K562 (cell line): ENCODE measurements around the gene CRYBG1. TPM values are rescaled to one million over a fixed set of nuclear protein-coding genes. Genes with fewer than 3 reads are reported as not detected.

Experiments
- ATAC-seq: fragments of 200-7000 bp; cut with Tn5 transposase; 3 replicates; pipeline ENCODE4 v1.9.1; 2020; ENCODE audit warnings: moderate library complexity
- BruUV-seq: library from RNA; stranded (reverse); fragments of 400-500 nt; replicated peaks from 2 replicates; lab custom pipeline; 2021; lab: Mats Ljungman, UMichigan
- CTCF ChIA-PET: fragments of 300-600 bp; formaldehyde crosslinking; extraction: SDS; loops from one replicate; lab custom pipeline; 2021; ENCODE audit warnings: low intra/inter-chr PET ratio; lab: Yijun Ruan, JAX
- POLR2A ChIA-PET: fragments of 300-600, 350-650 bp; sonication (Branson Sonifier 250); formaldehyde crosslinking; extraction: SDS; loops from one replicate; lab custom pipeline; 2021; ENCODE audit warnings: antibody characterized with exemption, inconsistent platforms; lab: Yijun Ruan, JAX
- DNase-seq, 4 experiments: peaks; one replicate each; pipeline versions ENCODE4 v3.0.0 to v3.0.0-alpha.2; 2011 to 2018; ENCODE audit warnings: low spot score in 3 of 4, mixed read lengths in 3 of 4; ENCODE audit errors: extremely low read depth in 1 of 4
- FAIRE-seq: peaks from 2 replicates; lab custom pipeline; 2011; peaks lifted over from hg19 to GRCh38; lab: Jason Lieb, UNC
- H2AFZ ChIP-seq: 2 replicates; pipeline ENCODE4 v1.6.0; 2011; ENCODE audit warnings: low read depth, low read length, control low read depth, inconsistent platforms
- H3K27ac ChIP-seq: fragments of 200-600 bp; 3 replicates; pipeline ENCODE4 v1.8.0; 2011; ENCODE audit warnings: low read depth, mild to moderate bottlenecking, control low read depth, inconsistent platforms, low read length, moderate library complexity, mixed read lengths; ENCODE audit errors: extremely low read depth
- H3K27me3 ChIP-seq, 2 experiments: fragments of 300-600 bp in 1 of 2; 2 replicates in 1 of 2; 3 replicates in 1 of 2; pipeline versions ENCODE4 v1.6.0 to v1.8.0; 2011; ENCODE audit warnings: inconsistent platforms in 2 of 2, low read length in 2 of 2, mild to moderate bottlenecking in 1 of 2, mixed read lengths in 1 of 2, moderate library complexity in 1 of 2; ENCODE audit not compliant: control insufficient read depth in 2 of 2, insufficient read depth in 2 of 2
- H3K36me3 ChIP-seq: fragments of 300-600 bp; 3 replicates; pipeline ENCODE4 v1.8.0; 2011; ENCODE audit warnings: mild to moderate bottlenecking, low read length, inconsistent platforms; ENCODE audit not compliant: control insufficient read depth, insufficient read depth
- H3K4me1 ChIP-seq, 2 experiments: fragments of 200-600 bp in 1 of 2; replicated peaks in 1 of 2; 2 replicates in 1 of 2; 3 replicates in 1 of 2; pipeline versions ENCODE4 v1.5.1 to v1.8.0; 2011; ENCODE audit warnings: inconsistent platforms in 2 of 2, low read length in 2 of 2, mild to moderate bottlenecking in 1 of 2, mixed read lengths in 1 of 2, moderate library complexity in 1 of 2; ENCODE audit not compliant: control insufficient read depth in 2 of 2, insufficient read depth in 2 of 2
- H3K4me2 ChIP-seq: 2 replicates; pipeline ENCODE4 v1.6.1; 2011; ENCODE audit warnings: low read length, control low read depth, inconsistent platforms, mixed read lengths; ENCODE audit not compliant: insufficient read depth
- H3K4me3 ChIP-seq: fragments of 200-600 bp; sonication (generic), shearing (Covaris generic); 2 replicates; pipeline ENCODE4 v1.5.1; 2016; ENCODE audit warnings: control low read depth, inconsistent platforms
- H3K79me2 ChIP-seq: fragments of 200-600 bp; 3 replicates; pipeline ENCODE4 v1.8.0; 2011; ENCODE audit warnings: low read length, inconsistent platforms; ENCODE audit not compliant: control insufficient read depth, insufficient read depth
- H3K9ac ChIP-seq, 2 experiments: 2 replicates each; pipeline versions ENCODE4 v1.6.0 to v1.6.1; 2011; ENCODE audit warnings: low read depth in 2 of 2, low read length in 2 of 2, control low read depth in 1 of 2, inconsistent platforms in 1 of 2, mild to moderate bottlenecking in 1 of 2, mixed read lengths in 1 of 2; ENCODE audit not compliant: insufficient read depth in 1 of 2
- H3K9me1 ChIP-seq: one replicate; pipeline ENCODE4 v1.6.0; 2011; ENCODE audit warnings: inconsistent platforms, mild to moderate bottlenecking, low read length, moderate library complexity; ENCODE audit not compliant: control insufficient read depth, insufficient read depth
- H3K9me3 ChIP-seq: replicated peaks from 2 replicates; pipeline ENCODE4 v1.5.1; 2011; ENCODE audit warnings: low read depth, low read length, inconsistent platforms; ENCODE audit not compliant: control insufficient read depth, insufficient read depth
- H4K20me1 ChIP-seq: replicated peaks from 2 replicates; pipeline ENCODE4 v1.6.1; 2011; ENCODE audit warnings: low read length, inconsistent platforms, mixed read lengths; ENCODE audit not compliant: control insufficient read depth, insufficient read depth
- CHD1 ChIP-seq: fragments of 200-600 bp; sonication (generic); IDR thresholded peaks from one replicate; pipeline ENCODE4 v1.6.1; 2012; ENCODE audit warnings: mild to moderate bottlenecking, moderate library complexity, low read length, inconsistent platforms
- FOXA3 ChIP-seq, 2 experiments: fragments of 450-650 bp in 1 of 2; sonication (generic) in 1 of 2; formaldehyde crosslinking; IDR thresholded peaks in 1 of 2; conservative IDR thresholded peaks in 1 of 2; 2 replicates each; pipeline versions ENCODE4 v1.4.0 to v1.8.0; 2020 to 2022; ENCODE audit warnings: mild to moderate bottlenecking in 2 of 2, missing genetic modification reagents in 1 of 2
- FOXK2 ChIP-seq, 2 experiments: fragments of 450-650 bp; IDR thresholded peaks in 1 of 2; conservative IDR thresholded peaks in 1 of 2; 2 replicates each; pipeline ENCODE4 v1.6.1; 2016; ENCODE audit warnings: low read depth in 2 of 2, mild to moderate bottlenecking in 1 of 2
- GTF3C2 ChIP-seq: IDR thresholded peaks from 3 replicates; pipeline ENCODE4 v1.6.1; 2011; ENCODE audit warnings: borderline replicate concordance, mild to moderate bottlenecking, moderate library complexity; ENCODE audit not compliant: insufficient read length; ENCODE audit errors: extremely low read depth
- RBM25 ChIP-seq: fragments of 200-400 bp; formaldehyde crosslinking; IDR thresholded peaks from 2 replicates; pipeline ENCODE4 v1.6.1; 2018; ENCODE audit warnings: low read length, low read depth, moderate library complexity; ENCODE audit not compliant: severe bottlenecking
- SRSF1 ChIP-seq: fragments of 200-400 bp; formaldehyde crosslinking; IDR thresholded peaks from 2 replicates; pipeline ENCODE4 v1.6.1; 2017; ENCODE audit warnings: mild to moderate bottlenecking, low read depth, low read length, moderate library complexity
- ZNF57 ChIP-seq: fragments of 450-650 bp; formaldehyde crosslinking; IDR thresholded peaks from 2 replicates; pipeline ENCODE4 v1.4.0; 2020; ENCODE audit warnings: mild to moderate bottlenecking, moderate library complexity
- WGBS: fragments of 100-300 bp; shearing (Covaris generic); methylation state at CpG from one replicate; pipeline ENCODE4 v1.1.6; 2016; ENCODE audit warnings: low coverage, mixed read lengths; ENCODE audit not compliant: insufficient coverage; ENCODE audit errors: missing lambda C conversion rate; 5-methylcytosine and 5-hydroxymethylcytosine counted together
- in situ Hi-C: fragments of 300-500 bp; cut with MboI; formaldehyde crosslinking; loops from 4 replicates; pipeline ENCODE4 v1.15.0; 2018; ENCODE audit warnings: inconsistent platforms, mixed read lengths
- intact Hi-C: fragments of 100-400 bp; cut with micrococcal nuclease; formaldehyde crosslinking; loops from 2 replicates; pipeline ENCODE4 v1.14.2; 2022
- polyA plus RNA-seq, 8 experiments: library from polyadenylated mRNA; depleted of rRNA in 4 of 8; stranded (reverse) in 5 of 8; unstranded in 3 of 8; fragments of >200 nt; fragmentation: Nextera tagmentation in 2 of 8; fragmentation: Illumina TruSeq in 1 of 8; extraction: Ambion mirVana in 2 of 8; extraction: Trizol in 1 of 8; gene quantifications; 2 replicates each; pipeline versions ENCODE4 v1.2.1 to v1.2.3, GENCODE V29; 2011 to 2014; ENCODE audit warnings: inconsistent platforms in 1 of 8, missing spikeins in 1 of 8
- total RNA-seq, 7 experiments: library from RNA; depleted of rRNA in 6 of 7; stranded (reverse); fragments of >200 nt in 6 of 7; fragmentation: Illumina TruSeq in 2 of 7; extraction: Trizol in 2 of 7; gene quantifications; 2 replicates each; pipeline versions ENCODE4 v1.2.1 to v1.2.3, GENCODE V29; 2011 to 2021; ENCODE audit warnings: low replicate concordance in 1 of 7

Gene CRYBG1
- total and polyA plus RNA-seq, 9 of the 15 experiments (the other 6 are each of a cell fraction or from before 2014, with no cell fraction given): 0.07 to 0.47 (median 0.11) TPM

GRCh38 chr6:106528521-106528920 is 168.0 kb downstream of the CRYBG1 start:
- Histone ChIP-seq H3K27ac (no peak overlapping the region), H3K4me1 (no peaks in the 10 kb centered on the region)

More at GRCh38 chr6:106528521-106528920, 168.0 kb downstream of the CRYBG1 start:
- Histone ChIP-seq H2AFZ (no peak overlapping the region), H3K4me3 (no peak overlapping the region), H3K36me3 (no peaks in the 10 kb centered on the region), H3K9me1 (no peaks in the 10 kb centered on the region), H3K9me3 (no peaks in the 10 kb centered on the region), H3K9ac (no peak overlapping the region), H3K4me2 (no peak overlapping the region), H4K20me1 (no peaks in the 10 kb centered on the region), H3K79me2 (no peaks in the 10 kb centered on the region), H3K27me3 (peaks cover 2 to 11% of the 10 kb centered on the region in 2 experiments; a peak in 3 of 5 replicates)
- no peak for ATAC-seq
- TF ChIP-seq RBM25 (no peak), FOXA3 (CRISPR knock-in tag; conservative IDR thresholded peaks at IDR 0.05 in 1 of 2, IDR thresholded peaks at IDR 0.05 in 1 of 2) (no peak), SRSF1 (no peak), ZNF57 (CRISPR knock-in tag) (no peak), FOXK2 (conservative IDR thresholded peaks at IDR 0.05 in 1 of 2, IDR thresholded peaks at IDR 0.05 in 1 of 2; ENCODE audit: low read depth in 2 of 2) (no peak), GTF3C2 (no peak), CHD1 (no peak)
- WGBS: 0% methylated on average over 2 of the region's 2 CpGs
- in situ Hi-C loops: no loop called here
- no peak for DNase-seq
- no TSS peak for BruUV-seq
- POLR2A ChIA-PET: no interaction called here
- no peak for FAIRE-seq
- intact Hi-C loops: no loop called here
- CTCF ChIA-PET: no interaction called here
